Epithelial cell of proximal tubule (primary cell): ENCODE data around the gene CYP2U1. TPM values are rescaled to one million over a fixed set of nuclear protein-coding genes. Genes with fewer than 3 reads are reported as not detected.
A peak's percentile ranks its signal among the peaks of the same experiment; 100 is the strongest.

Source experiments
- DNase-seq: peaks from one replicate; pipeline ENCODE4 v3.0.0-alpha.2; 2011; ENCODE audit warnings: low read depth
- H3K4me3 ChIP-seq: 2 replicates; pipeline ENCODE4 v1.5.1; 2011; ENCODE audit warnings: low read depth, mild to moderate bottlenecking, low read length
- total RNA-seq: library from RNA; depleted of rRNA; stranded (reverse); fragments of >200 nt; gene quantifications from 2 replicates; pipeline ENCODE4 v1.2.3, GENCODE V29; 2015
- TF ChIP-seq, protein P1 (sequence below): conservative IDR thresholded peaks from 2 replicates; pipeline ENCODE4 v1.5.1; 2012; ENCODE audit warnings: low read depth, mild to moderate bottlenecking, low read length

The CYP2U1 gene
- total RNA-seq, result 5.0 and 5.5 TPM in 2 replicates

DNA sequence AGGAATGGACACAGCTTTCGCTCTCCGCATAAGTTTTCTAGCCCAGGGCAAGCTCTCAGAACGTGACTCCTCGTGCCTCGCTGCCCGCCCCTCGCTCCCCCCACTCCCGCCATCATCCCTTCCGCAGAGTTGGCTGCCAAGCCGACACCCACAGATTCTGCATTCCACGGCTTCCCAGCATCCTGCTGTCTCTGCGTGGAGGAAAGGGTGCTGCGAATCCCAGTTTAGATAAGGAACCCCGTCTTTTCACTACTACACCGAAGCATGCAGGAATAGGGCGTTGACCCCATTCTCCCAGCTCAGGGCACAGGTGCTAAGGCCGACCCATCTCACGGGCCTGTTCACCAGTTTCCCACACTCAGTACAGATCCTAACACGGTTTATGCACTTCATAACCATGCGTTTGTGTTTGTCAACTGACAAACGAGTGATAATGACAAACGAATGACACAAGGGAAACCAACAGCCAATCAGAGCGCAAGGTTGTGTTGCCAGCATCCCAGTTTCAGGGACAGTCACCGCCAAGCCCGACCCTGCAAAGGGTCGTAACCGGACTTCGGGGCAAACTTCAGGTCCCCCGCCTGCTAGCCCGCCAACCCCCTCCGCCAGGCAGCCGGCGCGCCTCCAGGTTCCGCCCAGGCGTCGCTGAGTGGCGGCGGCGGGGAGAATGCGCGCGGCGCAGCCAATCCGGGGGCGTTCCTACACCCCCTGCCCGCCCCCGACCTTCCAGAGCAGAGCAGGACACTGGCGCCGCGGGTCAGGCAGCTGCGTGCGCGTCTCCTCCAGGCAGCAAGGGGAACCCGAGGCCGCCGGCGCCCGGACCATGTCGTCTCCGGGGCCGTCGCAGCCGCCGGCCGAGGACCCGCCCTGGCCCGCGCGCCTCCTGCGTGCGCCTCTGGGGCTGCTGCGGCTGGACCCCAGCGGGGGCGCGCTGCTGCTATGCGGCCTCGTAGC, at the start of gene CYP2U1:
CYP2U1 (plus strand) TSS at position 729 of the 954 bp plus-strand sequence; CDS start at position 824, 95 bp downstream.
- DNase-seq, result no peak
- TF ChIP-seq, protein P1, sequence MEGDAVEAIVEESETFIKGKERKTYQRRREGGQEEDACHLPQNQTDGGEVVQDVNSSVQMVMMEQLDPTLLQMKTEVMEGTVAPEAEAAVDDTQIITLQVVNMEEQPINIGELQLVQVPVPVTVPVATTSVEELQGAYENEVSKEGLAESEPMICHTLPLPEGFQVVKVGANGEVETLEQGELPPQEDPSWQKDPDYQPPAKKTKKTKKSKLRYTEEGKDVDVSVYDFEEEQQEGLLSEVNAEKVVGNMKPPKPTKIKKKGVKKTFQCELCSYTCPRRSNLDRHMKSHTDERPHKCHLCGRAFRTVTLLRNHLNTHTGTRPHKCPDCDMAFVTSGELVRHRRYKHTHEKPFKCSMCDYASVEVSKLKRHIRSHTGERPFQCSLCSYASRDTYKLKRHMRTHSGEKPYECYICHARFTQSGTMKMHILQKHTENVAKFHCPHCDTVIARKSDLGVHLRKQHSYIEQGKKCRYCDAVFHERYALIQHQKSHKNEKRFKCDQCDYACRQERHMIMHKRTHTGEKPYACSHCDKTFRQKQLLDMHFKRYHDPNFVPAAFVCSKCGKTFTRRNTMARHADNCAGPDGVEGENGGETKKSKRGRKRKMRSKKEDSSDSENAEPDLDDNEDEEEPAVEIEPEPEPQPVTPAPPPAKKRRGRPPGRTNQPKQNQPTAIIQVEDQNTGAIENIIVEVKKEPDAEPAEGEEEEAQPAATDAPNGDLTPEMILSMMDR, result no peak
- H3K4me3 ChIP-seq, result peak within 1 kb of the TSS; percentile 60

DNA sequence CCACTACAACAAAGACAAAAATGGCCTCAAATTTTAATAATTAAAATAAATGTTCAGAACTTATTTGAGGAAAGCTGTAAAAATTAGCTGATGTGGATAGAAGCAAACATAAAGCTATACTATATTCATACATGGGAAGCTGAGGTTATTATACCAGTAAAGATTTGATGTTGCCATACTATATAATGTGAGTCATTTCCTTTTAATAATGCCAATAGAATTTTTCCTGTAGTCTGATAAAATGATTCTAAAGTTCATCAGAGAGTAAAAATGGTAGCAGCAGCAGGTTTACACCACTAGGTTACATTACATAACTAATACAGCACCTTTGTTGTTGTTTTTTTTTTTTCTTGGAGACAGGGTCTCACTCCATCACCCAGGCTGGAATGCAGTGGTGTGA, 45.5 kb upstream of the CYP2U1 start:
- H3K4me3 ChIP-seq, result no peak overlapping the region
- DNase-seq, result no peak
- TF ChIP-seq, protein P1, result no peak

DNA sequence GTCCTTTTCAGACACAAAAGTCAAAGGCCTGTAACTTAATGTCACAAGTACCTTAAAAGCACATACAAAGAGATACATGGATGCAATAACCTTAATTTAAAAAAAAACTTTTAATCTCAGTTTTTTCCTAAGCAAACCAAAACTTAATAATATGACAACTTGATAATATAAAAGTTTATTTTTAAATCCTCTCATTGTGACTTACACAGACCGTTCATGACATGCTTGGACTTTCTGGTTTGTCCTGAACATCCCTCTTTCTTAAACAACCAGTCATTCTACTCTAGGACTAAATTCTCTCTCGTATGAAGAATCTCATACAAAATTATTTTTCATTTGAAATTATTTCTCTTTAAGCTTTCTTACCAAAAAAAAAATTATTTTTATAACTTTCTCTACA, 43.1 kb upstream of the CYP2U1 start:
- TF ChIP-seq, protein P1, result no peak
- no peak for DNase-seq
- no peak overlapping the region for H3K4me3 ChIP-seq

DNA sequence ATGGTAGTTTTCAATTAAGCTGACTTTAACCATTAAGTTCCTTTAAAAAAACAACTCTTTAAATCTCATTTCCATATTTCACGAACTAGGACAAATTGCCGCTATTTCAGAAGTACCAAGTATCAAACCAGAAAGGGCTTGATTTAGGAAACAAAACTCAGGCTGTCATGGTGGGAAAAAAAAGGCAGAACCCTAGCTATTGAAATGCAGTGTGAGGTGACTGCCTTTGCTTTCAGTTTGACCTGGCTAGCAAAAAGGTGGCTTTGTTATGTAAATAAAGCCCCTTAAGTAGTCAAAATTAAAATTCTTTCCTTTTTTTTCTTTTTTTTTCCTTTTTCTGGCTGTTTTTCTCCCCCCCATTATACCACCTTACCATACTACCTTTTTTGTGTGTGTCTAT, 40.6 kb upstream of the CYP2U1 start:
- DNase-seq, result no peak
- H3K4me3 ChIP-seq, result no peak overlapping the region
- TF ChIP-seq, protein P1, result no peak

DNA sequence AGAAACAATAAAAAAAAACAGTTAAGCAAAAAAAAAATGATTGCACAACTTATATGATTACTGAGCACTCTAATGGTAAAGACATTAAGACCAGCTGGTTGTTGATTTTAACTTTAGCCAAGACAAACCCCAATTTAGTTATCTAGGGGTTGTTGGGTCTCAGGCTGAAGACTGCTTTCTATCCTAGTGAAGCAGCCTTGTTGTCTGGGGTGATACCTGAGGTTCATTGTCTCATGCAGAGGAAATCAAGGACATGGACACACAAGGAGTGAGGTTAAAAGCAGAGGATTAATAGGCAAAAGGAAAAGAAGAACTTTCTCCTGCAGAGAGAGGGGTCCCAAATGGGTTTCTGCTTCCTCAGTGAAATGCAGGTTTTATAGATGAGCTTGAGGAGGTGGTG, 40.0 kb upstream of the CYP2U1 start:
- H3K4me3 ChIP-seq, result no peak overlapping the region
- TF ChIP-seq, protein P1, result no peak
- DNase-seq, result no peak

DNA sequence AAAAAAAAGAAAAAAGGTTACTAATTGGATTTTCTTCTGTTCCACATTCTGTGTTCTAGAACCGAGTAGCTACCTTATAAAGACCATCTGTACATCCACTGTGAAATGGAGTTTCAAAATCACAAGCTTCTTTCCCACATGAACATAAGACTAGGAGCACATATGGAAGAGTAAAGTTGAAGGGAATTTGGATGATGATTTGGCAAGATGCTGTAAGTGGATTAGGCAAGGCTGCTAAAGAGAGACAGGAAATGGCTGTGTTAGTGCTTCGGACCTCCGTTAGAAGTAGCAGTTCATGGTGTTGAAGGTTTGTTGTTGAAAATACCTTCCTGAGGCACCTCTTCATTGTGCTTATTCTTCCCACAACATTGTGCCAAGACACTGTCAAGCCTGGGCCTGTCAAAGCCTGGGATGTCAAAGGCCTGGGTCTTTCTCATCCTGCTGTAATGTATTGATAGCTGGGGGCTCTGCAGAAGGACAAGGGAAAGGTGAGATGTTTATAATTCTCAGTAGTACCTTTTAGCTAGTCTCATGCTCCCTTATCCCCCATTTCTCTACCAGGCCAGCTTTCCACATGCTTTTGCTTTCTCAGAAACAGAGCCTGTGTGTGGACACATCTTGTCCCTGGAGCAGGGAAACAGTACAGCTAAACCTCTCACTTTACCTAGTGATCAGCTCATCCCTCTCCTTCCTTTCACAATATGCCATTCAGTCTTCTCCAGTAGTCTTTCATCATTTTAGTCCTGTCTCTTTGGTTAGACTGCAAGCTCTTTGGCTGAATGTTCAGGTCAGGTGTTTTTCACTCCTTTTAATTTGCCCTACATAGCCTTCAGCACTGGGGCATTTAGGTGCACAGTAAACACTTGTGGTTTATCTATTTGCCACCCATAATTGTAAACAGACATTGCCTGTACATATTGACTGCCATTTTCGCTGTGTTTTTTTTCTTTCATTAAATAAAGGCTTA, 37.9 kb upstream of the CYP2U1 start:
- no peak overlapping the region for H3K4me3 ChIP-seq
- TF ChIP-seq, protein P1, result no peak
- no peak for DNase-seq
